ENCODE data around the gene PRAMEF18.
"Not testable (repeated sequence)": the region's sequence is repeated elsewhere in the genome, so short reads cannot be mapped to it uniquely, and the experiment has no call there.

GRCh38 chr1:13232056-13232455, 6.1 kb upstream of the PRAMEF18 start:
- not testable (repeated sequence) for TF ChIP-seq CTCF, POLR2A (IDR thresholded peaks at IDR 0.05)
